GM19193 (cell line): ENCODE measurements around the gene DLG2.

ENCODE experiments used
- POLR2A ChIP-seq: IDR thresholded peaks from 4 replicates; pipeline ENCODE4 v1.6.1; 2011; ENCODE audit not compliant: insufficient read depth, insufficient read length; ENCODE audit errors: extremely low read depth

DLG2 gene

DNA sequence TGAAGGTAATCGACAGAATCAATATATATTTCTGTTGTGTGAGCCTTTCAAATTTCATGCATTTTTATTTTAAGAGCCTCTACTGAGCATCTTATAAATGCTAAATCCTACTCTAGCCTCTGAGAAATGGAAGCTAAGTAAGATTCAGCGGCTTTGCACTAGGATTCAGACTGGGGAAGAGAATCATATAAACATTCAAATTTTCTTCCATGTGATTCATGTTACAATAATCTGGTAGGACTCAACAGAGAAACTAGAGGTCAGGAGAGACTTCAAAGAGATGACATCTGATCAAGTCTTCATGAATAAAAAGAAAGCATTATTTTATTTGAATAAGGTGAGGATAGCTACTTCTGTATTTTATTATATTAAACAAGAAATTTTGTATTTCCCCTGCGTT, 538.9 kb downstream of the DLG2 start:
- TF ChIP-seq POLR2A = no peak

DNA sequence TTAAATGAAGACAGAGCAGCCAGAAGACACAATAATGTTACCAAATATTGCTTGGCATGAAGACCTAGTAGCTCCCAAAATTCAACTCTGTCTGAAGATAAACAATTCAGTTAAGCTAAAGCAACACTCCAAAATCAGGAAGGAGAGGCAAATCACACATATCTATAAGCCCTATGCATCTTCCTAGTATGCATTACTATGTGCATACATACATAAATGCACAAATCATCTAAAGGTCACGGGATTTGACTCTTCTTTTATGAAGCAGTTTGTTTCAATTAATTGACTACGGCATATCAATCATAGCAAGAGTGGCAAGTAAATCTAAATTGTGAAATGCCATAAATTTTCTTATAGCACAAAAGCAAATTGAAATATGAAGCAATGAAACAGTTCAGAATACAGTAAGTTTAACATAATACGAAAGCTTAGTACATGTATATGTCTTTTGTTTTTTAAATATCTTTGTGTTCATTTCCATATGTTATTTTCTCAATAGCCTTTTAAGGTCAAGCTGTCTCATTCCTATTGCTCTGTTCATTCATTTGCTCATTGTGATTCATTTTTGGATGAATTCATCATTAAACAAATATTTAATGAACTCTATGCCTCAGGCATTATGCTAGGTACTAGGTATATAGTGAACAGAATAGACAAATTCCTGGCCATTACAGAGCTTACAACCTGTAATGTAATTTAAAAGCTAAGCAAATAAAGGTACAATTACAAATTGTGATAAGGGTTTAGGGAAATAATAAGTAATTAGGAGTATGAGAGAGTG, 540.5 kb downstream of the DLG2 start:
- no peak for TF ChIP-seq POLR2A

DNA sequence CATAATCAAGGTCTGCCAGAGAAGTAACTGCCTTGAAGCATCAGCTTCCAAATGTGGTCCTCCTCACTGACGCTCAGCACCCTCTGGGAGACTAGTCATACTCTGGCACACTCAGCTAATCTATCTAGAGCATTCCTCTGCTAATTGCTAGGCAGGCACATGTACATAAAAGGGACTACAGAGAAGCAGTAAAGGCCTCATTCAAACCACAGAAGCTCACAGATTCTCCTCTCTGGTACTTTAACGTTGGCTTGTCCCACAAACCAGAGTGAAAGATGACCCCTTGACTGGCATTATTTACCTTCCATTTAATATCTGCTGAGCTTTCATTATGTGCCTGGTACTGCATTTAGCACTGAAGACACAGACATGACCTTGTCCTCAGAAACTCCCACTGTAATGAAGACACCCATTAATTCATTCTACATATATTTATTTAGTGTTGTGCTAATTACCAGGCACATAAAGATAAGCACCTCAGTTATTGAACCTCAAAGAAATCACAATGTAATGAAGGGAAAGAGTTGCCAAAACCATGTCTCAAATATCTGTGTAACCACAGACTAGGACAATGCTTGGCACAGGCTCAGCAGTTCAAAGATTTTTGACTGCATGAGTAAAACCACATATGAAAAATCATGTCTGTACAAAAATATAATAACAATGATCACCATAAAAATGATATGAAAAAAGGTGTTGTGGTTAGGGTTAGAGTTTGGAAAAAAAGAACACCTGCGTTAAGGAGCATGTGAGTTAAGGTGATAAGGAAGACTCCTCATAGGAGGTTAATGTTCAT, 550.4 kb downstream of the DLG2 start:
- no peak for TF ChIP-seq POLR2A

DNA sequence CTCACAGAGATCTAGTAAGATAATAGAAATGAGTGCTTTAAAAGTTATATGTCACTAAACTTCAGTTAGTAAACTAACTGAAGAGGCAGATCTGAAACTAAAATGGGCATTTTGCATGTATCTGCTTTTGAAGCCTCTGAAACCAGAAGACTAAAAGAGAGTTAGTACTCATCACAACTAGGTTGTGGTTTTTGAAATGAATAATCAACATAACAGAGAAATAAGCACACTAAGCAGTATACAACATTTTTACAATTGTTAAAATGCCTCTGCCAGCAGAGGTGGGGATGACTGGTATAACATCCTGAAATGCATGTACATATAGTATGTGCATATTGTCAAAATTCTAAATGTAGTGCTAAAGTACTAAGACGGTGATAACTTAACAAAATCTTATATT, 564.5 kb downstream of the DLG2 start:
- TF ChIP-seq POLR2A = no peak

DNA sequence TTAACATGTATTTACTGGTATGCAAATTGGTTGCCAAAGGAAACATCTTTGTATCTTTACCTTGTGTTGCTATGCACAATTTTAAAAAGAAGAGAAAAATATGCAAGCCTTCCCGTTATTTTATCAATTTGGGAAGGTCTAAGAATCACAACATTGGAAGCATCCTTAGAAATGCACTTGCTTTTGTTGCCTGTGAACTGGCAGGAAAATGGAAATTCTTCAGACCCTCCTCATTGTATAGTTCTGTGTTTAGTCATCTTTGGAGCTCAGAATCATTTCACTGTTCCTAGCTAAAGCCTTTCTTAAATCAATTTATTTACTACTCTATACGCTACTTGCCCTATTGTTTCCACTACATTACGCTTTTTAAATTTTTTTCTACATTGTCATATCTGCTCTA, 574.5 kb downstream of the DLG2 start:
- no peak for TF ChIP-seq POLR2A

DNA sequence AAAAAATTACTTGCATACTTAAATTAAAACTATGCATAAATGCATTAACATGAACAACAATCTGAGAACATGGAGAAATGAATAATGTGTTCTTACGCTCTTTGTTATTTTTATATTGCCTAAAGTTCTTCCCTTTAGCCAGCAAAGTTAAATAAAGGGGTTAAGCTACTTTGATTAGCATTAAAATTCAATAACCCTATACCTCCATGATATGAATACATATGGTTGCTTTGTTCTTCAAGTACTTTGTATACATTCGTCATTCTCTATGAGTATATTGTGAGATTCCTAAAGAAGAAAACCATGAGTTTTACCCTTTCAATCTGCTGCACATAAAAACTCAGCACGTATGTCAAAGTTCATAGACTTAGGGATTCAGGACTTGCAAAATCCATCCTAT, 578.3 kb downstream of the DLG2 start:
- TF ChIP-seq POLR2A = no peak

DNA sequence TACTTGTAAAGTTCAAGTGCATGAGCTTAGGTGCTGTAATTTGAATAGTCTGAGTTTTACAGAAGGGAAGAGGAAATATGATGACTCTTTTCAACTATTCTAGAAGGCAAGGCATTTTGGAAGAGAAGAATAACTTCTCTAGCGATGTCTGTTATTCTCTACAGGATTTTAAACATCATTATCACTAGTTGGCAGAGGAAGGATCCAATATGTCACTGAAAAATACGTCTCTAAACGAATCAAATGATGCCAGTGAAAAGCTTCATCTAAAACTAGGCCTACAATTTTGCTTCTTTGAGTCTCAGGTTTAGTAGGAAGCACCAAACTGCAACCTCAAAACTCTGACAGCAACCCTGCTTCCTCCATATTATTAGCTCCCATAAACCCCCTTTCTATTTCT, 581.4 kb downstream of the DLG2 start:
- no peak for TF ChIP-seq POLR2A

DNA sequence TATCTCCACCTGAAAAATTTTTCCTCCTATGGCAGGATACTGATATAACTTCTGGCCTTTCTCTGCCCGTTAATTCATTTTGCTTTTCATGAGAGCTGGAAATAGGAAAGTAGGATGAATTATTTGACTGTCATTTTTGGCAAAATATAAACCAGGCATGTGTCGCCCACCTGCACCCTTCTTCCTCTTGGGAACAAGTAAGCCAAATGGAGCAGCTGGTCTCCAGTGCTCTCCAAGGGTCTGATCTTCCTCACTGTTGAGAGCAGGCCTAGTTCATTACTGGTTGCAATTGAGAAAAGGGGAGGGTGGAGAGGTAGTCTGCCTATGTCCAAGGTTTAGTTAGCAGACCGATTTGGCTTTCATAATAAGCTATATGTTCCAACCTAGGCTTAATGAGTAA, 582.2 kb downstream of the DLG2 start:
- TF ChIP-seq POLR2A = no peak

DNA sequence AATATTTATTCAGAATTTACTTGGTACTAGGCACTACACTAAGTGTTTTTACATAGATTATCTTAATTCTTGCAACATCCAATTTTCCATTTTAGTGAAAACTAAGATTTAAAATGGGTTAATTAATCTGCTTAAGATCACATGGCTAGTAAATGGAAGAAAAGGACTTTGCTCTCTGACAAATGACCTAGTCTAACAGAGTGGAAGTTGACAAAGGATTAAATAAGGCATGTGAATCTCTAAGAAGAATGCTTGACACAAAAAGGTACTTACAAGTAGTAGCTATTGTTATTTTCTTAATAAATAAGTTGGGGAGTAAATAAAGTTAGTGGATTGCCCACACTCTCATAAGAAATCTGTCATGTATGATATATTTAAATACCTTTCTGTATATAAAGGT, 584.8 kb downstream of the DLG2 start:
- TF ChIP-seq POLR2A = no peak

DNA sequence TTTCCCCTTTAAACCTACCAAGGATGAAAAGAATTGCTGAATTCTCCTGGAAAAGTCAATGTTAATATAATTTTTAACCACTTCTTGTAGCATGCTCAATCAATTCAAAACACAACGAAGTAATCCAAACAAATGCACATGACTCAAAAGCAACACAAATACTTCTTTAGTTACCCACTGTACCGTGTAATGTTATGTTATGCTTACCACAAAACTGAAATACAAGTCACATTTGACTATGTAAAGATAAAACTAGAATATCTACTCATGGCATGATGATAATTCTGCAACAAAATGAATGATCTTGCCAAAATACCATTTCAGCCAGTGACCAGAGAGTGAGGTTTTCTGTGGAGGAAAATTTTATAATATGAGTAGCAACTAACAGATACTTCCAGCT, 587.0 kb downstream of the DLG2 start:
- TF ChIP-seq POLR2A = no peak

DNA sequence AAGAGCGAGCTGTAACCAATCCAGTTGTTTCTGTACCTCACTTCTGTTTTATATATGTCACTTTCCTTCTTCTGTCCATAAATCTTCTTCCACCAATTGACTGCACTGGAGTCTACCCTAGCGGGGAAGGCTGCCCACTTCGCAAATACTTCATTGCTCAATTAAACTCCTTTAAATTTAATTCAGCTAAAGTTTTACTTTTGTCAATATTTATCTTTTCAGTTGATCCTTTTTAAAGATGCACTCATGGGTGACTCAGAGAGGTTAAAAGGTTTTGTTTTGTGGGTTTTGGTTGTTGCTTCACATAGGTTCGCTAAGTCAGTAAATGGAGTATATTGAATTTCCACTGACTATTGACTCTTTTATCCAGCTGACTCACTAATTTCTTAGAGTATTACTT, 597.2 kb downstream of the DLG2 start:
- no peak for TF ChIP-seq POLR2A

DNA sequence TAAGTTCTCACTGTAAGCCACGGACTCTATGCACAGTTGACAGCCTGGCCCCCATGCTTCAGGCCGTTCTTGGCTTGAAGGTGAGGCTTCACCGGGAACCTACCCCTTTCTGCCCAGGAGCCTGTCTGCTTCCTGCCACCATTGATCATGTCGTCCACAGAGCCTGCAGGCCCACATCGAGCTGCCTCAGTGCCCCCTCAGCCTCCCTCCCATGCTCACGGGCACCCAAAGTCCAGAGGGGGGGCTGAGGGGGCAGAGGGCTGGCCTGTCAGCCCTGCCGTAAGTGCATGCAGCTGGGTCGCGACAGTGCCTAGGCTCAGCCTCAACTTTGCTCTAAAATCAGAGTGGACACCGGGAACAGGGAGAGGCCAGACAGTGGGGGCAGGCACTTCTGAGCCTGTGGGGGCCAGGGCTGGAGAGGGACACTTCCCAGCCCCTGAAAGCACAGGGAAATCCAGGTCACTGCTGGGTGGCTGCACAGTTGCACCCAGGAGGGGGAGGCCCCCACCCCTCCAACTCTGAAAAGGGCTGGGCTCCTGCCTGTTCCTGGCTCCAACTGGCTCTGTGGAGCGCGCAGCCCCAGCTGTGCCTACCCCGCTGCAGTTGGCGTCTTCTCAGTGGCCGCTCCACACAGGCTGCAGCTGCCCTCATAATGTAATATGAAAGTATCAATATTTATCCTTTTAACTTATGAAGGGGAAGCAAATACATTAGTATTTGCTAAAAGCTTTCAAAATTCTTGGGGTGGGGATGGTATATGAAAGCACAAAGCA, 598.6 kb downstream of the DLG2 start:
- TF ChIP-seq POLR2A = no peak

DNA sequence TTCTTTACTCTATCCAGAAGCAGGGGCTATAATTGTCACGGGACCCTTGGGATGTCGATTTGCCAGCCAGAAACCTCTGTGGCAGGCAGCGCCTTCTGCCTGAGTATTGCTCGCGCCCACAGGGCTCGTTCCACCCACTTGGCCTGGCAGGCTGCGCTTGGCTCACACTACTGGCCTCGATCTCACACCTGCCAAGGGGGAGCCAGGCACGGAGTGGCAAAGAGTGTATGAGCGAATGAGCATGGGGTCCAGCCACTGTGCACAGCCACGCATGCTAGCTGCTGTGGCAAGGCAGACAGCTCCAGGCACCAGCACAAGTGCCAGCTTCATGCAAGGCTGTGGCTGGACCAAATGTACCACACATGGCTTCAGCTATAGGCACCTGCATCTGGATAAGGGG, 599.8 kb downstream of the DLG2 start:
- no peak for TF ChIP-seq POLR2A

DNA sequence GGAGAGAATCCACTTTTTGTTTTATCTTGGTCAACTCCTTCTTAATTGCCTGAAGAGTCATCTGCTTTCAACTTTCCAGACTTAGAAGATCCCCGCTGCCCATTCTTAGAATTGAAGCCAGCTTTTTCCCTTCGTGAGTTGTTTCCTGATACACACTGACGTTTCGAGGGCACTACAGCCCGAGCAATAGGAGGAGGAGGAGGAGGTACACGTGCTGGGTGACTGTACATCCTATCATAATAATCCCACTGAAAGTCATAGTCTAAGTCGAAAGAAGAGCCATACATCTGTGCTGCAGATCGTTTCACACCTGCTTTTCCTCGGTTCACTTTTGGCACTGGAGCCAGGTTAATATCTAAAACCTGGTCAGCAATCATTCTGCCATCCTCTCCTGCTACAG, 606.1 kb downstream of the DLG2 start:
- no peak for TF ChIP-seq POLR2A

DNA sequence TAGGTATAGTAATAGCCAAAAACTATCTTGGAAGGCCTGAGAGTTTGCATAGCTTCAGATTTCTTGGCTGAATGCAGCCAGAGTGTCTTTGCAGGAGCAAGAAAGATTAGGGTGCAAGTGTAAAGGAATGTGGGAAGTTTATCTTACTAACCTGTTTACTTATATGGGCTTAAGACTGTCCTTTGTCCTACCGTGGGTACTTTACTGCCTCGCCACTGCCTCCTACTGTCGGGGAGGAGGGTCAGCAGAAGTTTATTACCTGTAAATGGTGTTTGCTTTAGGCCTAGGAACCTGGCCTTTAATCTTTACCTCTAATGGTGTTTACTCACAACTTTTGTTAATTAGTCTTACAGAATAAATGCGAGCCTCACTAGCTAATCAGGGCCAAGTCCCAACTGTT, 633.8 kb downstream of the DLG2 start:
- no peak for TF ChIP-seq POLR2A

DNA sequence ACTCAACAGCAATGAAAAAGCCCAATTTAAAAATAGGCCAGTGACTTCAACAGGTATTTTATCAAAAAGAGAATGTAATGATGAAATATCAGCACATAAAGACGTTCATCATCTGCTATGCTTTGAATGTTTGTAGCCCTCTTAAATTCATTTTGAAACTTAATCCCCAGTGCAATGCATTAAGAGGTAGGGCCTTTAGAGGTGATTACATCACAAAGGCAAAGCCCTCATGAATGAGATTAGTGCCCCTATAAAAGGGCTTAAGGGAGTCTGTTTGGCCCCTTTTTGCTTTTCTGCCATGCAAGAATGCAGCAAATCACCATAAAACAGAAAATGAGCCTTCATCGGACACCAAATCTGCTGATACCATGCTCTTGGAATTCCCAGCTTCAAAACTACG, 637.0 kb downstream of the DLG2 start:
- TF ChIP-seq POLR2A = no peak

DNA sequence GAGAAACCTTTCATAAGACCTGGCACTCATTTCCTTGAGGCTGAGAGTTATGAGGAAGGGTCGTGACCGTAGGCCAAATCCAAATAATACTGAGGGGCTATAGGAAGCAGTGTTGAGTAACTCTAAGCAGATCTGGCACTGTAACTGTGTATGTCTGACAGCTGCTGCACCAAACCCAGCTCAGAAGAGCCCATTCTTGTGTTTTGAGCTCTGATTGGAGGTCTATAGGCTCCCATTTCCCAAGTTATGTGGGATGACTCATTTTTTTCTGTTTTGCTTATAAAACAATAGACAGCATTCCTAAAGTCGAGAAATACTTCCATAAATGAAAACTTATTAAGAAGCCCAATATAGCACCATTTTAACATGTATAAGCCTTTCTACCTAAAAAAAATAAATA, 645.8 kb downstream of the DLG2 start:
- TF ChIP-seq POLR2A = no peak

DNA sequence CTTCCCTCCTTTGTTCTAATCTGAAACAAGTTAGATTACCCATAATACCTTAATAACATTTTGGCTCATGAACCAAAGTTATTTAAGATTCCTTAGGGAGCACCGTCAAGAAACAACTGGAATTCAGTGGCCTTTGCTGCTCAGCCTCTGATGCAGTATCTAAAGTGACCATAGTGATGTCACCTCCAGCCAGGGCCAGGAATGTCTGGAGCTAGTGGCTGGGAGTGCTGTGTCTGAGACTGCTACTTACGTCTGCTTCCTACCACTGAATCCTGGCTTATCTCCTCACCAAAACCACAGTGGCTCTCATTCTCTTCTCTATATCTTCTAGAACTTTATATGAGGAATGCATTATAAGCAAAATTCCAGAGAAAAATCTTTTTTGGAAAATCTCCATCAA, 658.0 kb downstream of the DLG2 start:
- no peak for TF ChIP-seq POLR2A
